HepG2 (cell line): ENCODE measurements around the gene ATXN1L. TPM values are rescaled to one million over a fixed set of nuclear protein-coding genes. Genes with fewer than 3 reads are reported as not detected.

Experiments used
- ATAC-seq: fragments of 200-7000 bp; cut with Tn5 transposase; 3 replicates; pipeline ENCODE4 v1.9.1; 2020; ENCODE audit warnings: mild to moderate bottlenecking, moderate library complexity
- BruUV-seq: library from RNA; stranded (reverse); fragments of 400-500 nt; replicated peaks from 2 replicates; lab custom pipeline; 2021; lab: Mats Ljungman, UMichigan
- CTCF ChIA-PET: fragments of 300-600 bp; formaldehyde crosslinking; extraction: SDS; loops from one replicate; lab custom pipeline; 2021; ENCODE audit warnings: low total read pairs, inconsistent platforms, low intra/inter-chr PET ratio; lab: Yijun Ruan, JAX
- POLR2A ChIA-PET: fragments of 350-600 bp; sonication (Branson Sonifier 250); formaldehyde crosslinking; loops from one replicate; lab custom pipeline; 2020; ENCODE audit warnings: antibody characterized with exemption, inconsistent platforms; lab: Yijun Ruan, JAX
- DNase-seq: peaks from one replicate; pipeline ENCODE4 v3.0.0-alpha.2; 2015; ENCODE audit warnings: low spot score
- FAIRE-seq: peaks from 3 replicates; lab custom pipeline; 2011; peaks lifted over from hg19 to GRCh38; lab: Jason Lieb, UNC
- H2AFZ ChIP-seq: one replicate; pipeline ENCODE4 v1.6.1; 2011; ENCODE audit warnings: low read length, inconsistent platforms
- H3K27ac ChIP-seq: fragments of 300-600 bp; 3 replicates; pipeline ENCODE4 v1.8.0; 2011; ENCODE audit warnings: mixed run types, mild to moderate bottlenecking, mixed read lengths, low read length, inconsistent platforms; ENCODE audit not compliant: insufficient read depth; ENCODE audit errors: extremely low read length
- H3K27me3 ChIP-seq, 2 experiments: fragments of 200-600 bp in 1 of 2; 2 replicates in 1 of 2; 3 replicates in 1 of 2; pipeline versions ENCODE4 v1.6.0 to v1.8.0; 2011; ENCODE audit warnings: low read length in 2 of 2, mild to moderate bottlenecking in 2 of 2, moderate library complexity in 2 of 2, inconsistent platforms in 1 of 2; ENCODE audit not compliant: insufficient read depth in 2 of 2, control insufficient read depth in 1 of 2
- H3K36me3 ChIP-seq, 2 experiments: fragments of 200-600 bp in 1 of 2; replicated peaks in 1 of 2; 2 replicates in 1 of 2; 3 replicates in 1 of 2; pipeline versions ENCODE4 v1.5.1 to v1.8.0; 2011; ENCODE audit warnings: low read length in 2 of 2, inconsistent platforms in 1 of 2; ENCODE audit not compliant: insufficient read depth in 2 of 2, control insufficient read depth in 1 of 2
- H3K4me1 ChIP-seq: 2 replicates; pipeline ENCODE4 v1.5.1; 2012; ENCODE audit warnings: low read length, inconsistent platforms; ENCODE audit not compliant: insufficient read depth
- H3K4me2 ChIP-seq: 2 replicates; pipeline ENCODE4 v1.6.0; 2011; ENCODE audit warnings: low read depth, low read length, inconsistent platforms
- H3K4me3 ChIP-seq, 3 experiments: fragments of 200-600 bp in 1 of 3; sonication (generic), shearing (Covaris generic) in 1 of 3; replicated peaks in 1 of 3; 2 replicates each; pipeline ENCODE4 v1.5.1; 2011 to 2016; ENCODE audit warnings: low read length in 3 of 3, inconsistent platforms in 2 of 3, low read depth in 2 of 3, mild to moderate bottlenecking in 2 of 3, control low read depth in 1 of 3, mixed read lengths in 1 of 3; ENCODE audit not compliant: insufficient read depth in 1 of 3
- H3K79me2 ChIP-seq: one replicate; pipeline ENCODE4 v1.6.1; 2011; ENCODE audit warnings: low read length, inconsistent platforms; ENCODE audit not compliant: insufficient read depth
- H3K9ac ChIP-seq: 2 replicates; pipeline ENCODE4 v1.6.0; 2011; ENCODE audit warnings: mild to moderate bottlenecking, low read depth, low read length, inconsistent platforms; ENCODE audit not compliant: insufficient read depth
- H3K9me3 ChIP-seq: 2 replicates; pipeline ENCODE4 v1.5.1; 2012; ENCODE audit warnings: mild to moderate bottlenecking, low read length
- H4K20me1 ChIP-seq: 2 replicates; pipeline ENCODE4 v1.6.0; 2011; ENCODE audit warnings: inconsistent platforms, mild to moderate bottlenecking, low read length, moderate library complexity; ENCODE audit not compliant: insufficient read depth
- AGO2 ChIP-seq: fragments of 200-400 bp; formaldehyde crosslinking; optimal IDR thresholded peaks from 2 replicates; pipeline ENCODE3; 2017; ENCODE audit warnings: mild to moderate bottlenecking, low read depth, low read length, moderate library complexity
- CEBPB ChIP-seq: IDR thresholded peaks from 2 replicates; pipeline ENCODE4 v1.6.1; 2011; ENCODE audit warnings: low read depth, low read length, improper control_type of control experiment, borderline replicate concordance
- CEBPG ChIP-seq: IDR thresholded peaks from 2 replicates; pipeline ENCODE4 v1.6.1; 2016
- E2F1 ChIP-seq: sonication (generic); formaldehyde crosslinking; IDR thresholded peaks from 2 replicates; pipeline ENCODE4 v1.5.0; 2020; ENCODE audit warnings: missing genetic modification reagents
- GABPB1 ChIP-seq: IDR thresholded peaks from 2 replicates; pipeline ENCODE4 v1.6.1; 2016; ENCODE audit warnings: mild to moderate bottlenecking, missing genetic modification reagents, moderate library complexity, missing compliant biosample characterization
- HINFP ChIP-seq: sonication (generic); formaldehyde crosslinking; IDR thresholded peaks from 2 replicates; pipeline ENCODE4 v1.4.0; 2020; ENCODE audit warnings: low read depth, mild to moderate bottlenecking, missing genetic modification reagents
- MTF2 ChIP-seq: sonication (generic); formaldehyde crosslinking; IDR thresholded peaks from 2 replicates; pipeline ENCODE4 v1.5.0; 2020; ENCODE audit warnings: missing genetic modification reagents, borderline replicate concordance
- NPAS2 ChIP-seq: sonication (generic); formaldehyde crosslinking; IDR thresholded peaks from 2 replicates; pipeline ENCODE4 v1.8.0; 2022; ENCODE audit warnings: mild to moderate bottlenecking, missing genetic modification reagents, borderline replicate concordance
- ZBTB25 ChIP-seq: IDR thresholded peaks from 2 replicates; pipeline ENCODE4 v1.6.1; 2018; ENCODE audit warnings: missing genetic modification reagents
- ZBTB38 ChIP-seq: sonication (generic); formaldehyde crosslinking; IDR thresholded peaks from 2 replicates; pipeline ENCODE4 v1.5.1; 2020; ENCODE audit warnings: mild to moderate bottlenecking, missing genetic modification reagents
- ZNF546 ChIP-seq: sonication (generic); formaldehyde crosslinking; conservative IDR thresholded peaks from 2 replicates; pipeline ENCODE4 v1.8.1; 2023; ENCODE audit warnings: mild to moderate bottlenecking, missing genetic modification reagents
- ZNF660 ChIP-seq: sonication (generic); formaldehyde crosslinking; IDR thresholded peaks from 2 replicates; pipeline ENCODE4 v1.5.1; 2020; ENCODE audit warnings: mild to moderate bottlenecking, low read depth, missing genetic modification reagents, borderline replicate concordance
- ZNF687 ChIP-seq: sonication (generic); formaldehyde crosslinking; IDR thresholded peaks from 2 replicates; pipeline ENCODE4 v1.5.1; 2020; ENCODE audit warnings: mild to moderate bottlenecking, missing genetic modification reagents, moderate library complexity
- ZSCAN22 ChIP-seq: sonication (generic); formaldehyde crosslinking; IDR thresholded peaks from 2 replicates; pipeline ENCODE4 v1.4.0; 2020; ENCODE audit warnings: mild to moderate bottlenecking, missing genetic modification reagents
- WGBS: methylation state at CpG from one replicate; pipeline ENCODE4 v1.1.6; 2017; ENCODE audit warnings: low lambda C conversion rate; 5-methylcytosine and 5-hydroxymethylcytosine counted together
- in situ Hi-C: cut with HindIII; loops from 2 replicates; pipeline ENCODE4 v1.10.0; 2017; ENCODE audit warnings: low pct_unique_long_range_greater_than_20kb; ENCODE audit not compliant: extremely low pct_ligation_motif_present
- intact Hi-C: fragments of 100-400 bp; cut with micrococcal nuclease; formaldehyde crosslinking; loops from one replicate; pipeline ENCODE4 v1.10.0; 2022; ENCODE audit not compliant: unreplicated experiment
- polyA plus RNA-seq, 8 experiments: library from polyadenylated mRNA; depleted of rRNA in 3 of 8; stranded (reverse) in 7 of 8; unstranded in 1 of 8; fragments of >200 nt; fragmentation: Illumina TruSeq in 4 of 8; extraction: Trizol in 4 of 8; gene quantifications; 2 replicates each; pipeline versions ENCODE4 v1.2.1 to v1.2.3, GENCODE V29; 2011 to 2016; ENCODE audit warnings: low read depth in 4 of 8, missing spikeins in 1 of 8, mixed read lengths in 1 of 8; ENCODE audit not compliant: insufficient read depth in 1 of 8
- total RNA-seq, 5 experiments: library from RNA; depleted of rRNA; stranded (reverse); fragments of >200 nt; fragmentation: Illumina TruSeq; extraction: Trizol; gene quantifications; 2 replicates each; pipeline ENCODE4 v1.2.3, GENCODE V29; 2016; ENCODE audit warnings: low read depth in 1 of 5

ATXN1L gene
- total and polyA plus RNA-seq, 2 of the 13 experiments (the other 11 are each of a cell fraction or from before 2014, with no cell fraction given), result 20.0 to 22.4 TPM

- no peaks in the 10 kb centered on the region for H3K27me3 ChIP-seq
- no peaks in the 10 kb centered on the region for H3K9me3 ChIP-seq
- H4K20me1 ChIP-seq, result no peaks in the 10 kb centered on the region
- no peak overlapping the region for H3K4me3 ChIP-seq
- H3K4me1 ChIP-seq, result peaks cover 16% of the 10 kb centered on the region
- peak; percentile 20; the same call in 2 of the 3 replicates for ATAC-seq
- FAIRE-seq, result no peak
- H3K27ac ChIP-seq, result no peak overlapping the region
- intact Hi-C loops, result no loop called here
- DNase-seq, result no peak
- CTCF ChIA-PET, result no interaction called here
- no peak overlapping the region for H3K9ac ChIP-seq
- peaks cover 19 to 48% of the 10 kb centered on the region in 2 experiments; a peak in 4 of 5 replicates for H3K36me3 ChIP-seq
- BruUV-seq, result no TSS peak
- 98% methylated on average over 31 of the region's 32 CpGs for WGBS
- in situ Hi-C loops, result no loop called here
- H2AFZ ChIP-seq, result no peak overlapping the region
- H3K79me2 ChIP-seq, result no peaks in the 10 kb centered on the region
- POLR2A ChIA-PET, result no interaction called here
- H3K4me2 ChIP-seq, result no peak overlapping the region
- no peak for TF ChIP-seq ZSCAN22
- no peak for TF ChIP-seq GABPB1 (CRISPR knock-in tag)
- TF ChIP-seq ZNF687 (CRISPR knock-in tag), result peak; percentile 25; the same call in 1 of the 2 replicates
- no peak for TF ChIP-seq ZNF660
- no peak for TF ChIP-seq NPAS2 (CRISPR knock-in tag)
- TF ChIP-seq CEBPG (CRISPR knock-in tag), result no peak
- TF ChIP-seq CEBPB, result no peak
- peak; percentile 40 for TF ChIP-seq AGO2
- TF ChIP-seq ZNF546 (CRISPR knock-in tag), result no peak
- no peak for TF ChIP-seq E2F1 (CRISPR knock-in tag)
- TF ChIP-seq ZBTB38 (CRISPR knock-in tag), result peak; percentile 49; the same call in 1 of the 2 replicates
- no peak for TF ChIP-seq HINFP
- TF ChIP-seq MTF2 (CRISPR knock-in tag), result no peak
- TF ChIP-seq ZBTB25 (CRISPR knock-in tag), result no peak
These were observed 14.2 kb downstream of the ATXN1L start for GRCh38 chr16:71859762-71860521.
